GM19372 (cell line): ENCODE data around the gene BCL2L12.

Source experiments
- ATAC-seq: cut with Tn5 transposase; IDR thresholded peaks from one replicate; pipeline ENCODE4 v1.9.1; 2021; ENCODE audit warnings: mild to moderate bottlenecking, low read depth, moderate library complexity; ENCODE audit not compliant: unreplicated experiment

BCL2L12 gene

GRCh38 chr19:49682274-49682673, 16.5 kb downstream of the BCL2L12 start:
- ATAC-seq, result no peak

GRCh38 chr19:49683814-49684250, 18.1 kb downstream of the BCL2L12 start:
- ATAC-seq, result no peak

- no peak for ATAC-seq
Observed at GRCh38 chr19:49684251-49684982, 18.7 kb downstream of the BCL2L12 start.

GRCh38 chr19:49684983-49685553, 19.3 kb downstream of the BCL2L12 start:
- no peak for ATAC-seq

GRCh38 chr19:49685845-49686332, 20.2 kb downstream of the BCL2L12 start:
- no peak for ATAC-seq

GRCh38 chr19:49686503-49687088, 20.9 kb downstream of the BCL2L12 start:
- no peak for ATAC-seq

GRCh38 chr19:49687150-49687549, 21.4 kb downstream of the BCL2L12 start:
- no peak for ATAC-seq

GRCh38 chr19:49687566-49688316, 22.0 kb downstream of the BCL2L12 start:
- ATAC-seq, result no peak

- no peak for ATAC-seq
Observed at GRCh38 chr19:49688531-49689132, 22.9 kb downstream of the BCL2L12 start.

- ATAC-seq, result no peak
Observed at GRCh38 chr19:49689133-49690078, 23.7 kb downstream of the BCL2L12 start, which contains the start of gene ADM5. ADM5 (plus strand) TSS chr19:49689594; CDS start chr19:49689838, 244 bp downstream.

GRCh38 chr19:49690079-49690655, 24.4 kb downstream of the BCL2L12 start:
- ATAC-seq, result no peak

GRCh38 chr19:49690656-49691242, 25.0 kb downstream of the BCL2L12 start, which contains the start of gene CPT1C:
CPT1C (plus strand) TSS chr19:49691116; CDS start chr19:49692253, 1,137 bp downstream.
- ATAC-seq, result no peak

- no peak for ATAC-seq
Observed at GRCh38 chr19:49691243-49692146, 25.8 kb downstream of the BCL2L12 start.

GRCh38 chr19:49692147-49692506, 26.4 kb downstream of the BCL2L12 start:
- ATAC-seq, result no peak

GRCh38 chr19:49696115-49696514, 30.4 kb downstream of the BCL2L12 start:
- no peak for ATAC-seq

- ATAC-seq, result no peak
Observed at GRCh38 chr19:49696865-49697264, 31.1 kb downstream of the BCL2L12 start.

- ATAC-seq, result no peak
Observed at GRCh38 chr19:49699364-49699763, 33.6 kb downstream of the BCL2L12 start.

GRCh38 chr19:49700563-49700962, 34.8 kb downstream of the BCL2L12 start:
- no peak for ATAC-seq
